Stimulated activated CD8-positive, alpha-beta memory T cell treated with anti-CD3 and anti-CD28 coated beads, Interleukin-12 subunit alpha, Interleukin-12 subunit beta, amount 100 ng/mL, for 1 hour (primary cell): ENCODE measurements around the gene TRMT1.

ENCODE experiments used
- DNase-seq: peaks from one replicate; pipeline ENCODE4 v3.0.0-alpha.2; 2020; ENCODE audit warnings: low read depth

TRMT1 gene

DNA sequence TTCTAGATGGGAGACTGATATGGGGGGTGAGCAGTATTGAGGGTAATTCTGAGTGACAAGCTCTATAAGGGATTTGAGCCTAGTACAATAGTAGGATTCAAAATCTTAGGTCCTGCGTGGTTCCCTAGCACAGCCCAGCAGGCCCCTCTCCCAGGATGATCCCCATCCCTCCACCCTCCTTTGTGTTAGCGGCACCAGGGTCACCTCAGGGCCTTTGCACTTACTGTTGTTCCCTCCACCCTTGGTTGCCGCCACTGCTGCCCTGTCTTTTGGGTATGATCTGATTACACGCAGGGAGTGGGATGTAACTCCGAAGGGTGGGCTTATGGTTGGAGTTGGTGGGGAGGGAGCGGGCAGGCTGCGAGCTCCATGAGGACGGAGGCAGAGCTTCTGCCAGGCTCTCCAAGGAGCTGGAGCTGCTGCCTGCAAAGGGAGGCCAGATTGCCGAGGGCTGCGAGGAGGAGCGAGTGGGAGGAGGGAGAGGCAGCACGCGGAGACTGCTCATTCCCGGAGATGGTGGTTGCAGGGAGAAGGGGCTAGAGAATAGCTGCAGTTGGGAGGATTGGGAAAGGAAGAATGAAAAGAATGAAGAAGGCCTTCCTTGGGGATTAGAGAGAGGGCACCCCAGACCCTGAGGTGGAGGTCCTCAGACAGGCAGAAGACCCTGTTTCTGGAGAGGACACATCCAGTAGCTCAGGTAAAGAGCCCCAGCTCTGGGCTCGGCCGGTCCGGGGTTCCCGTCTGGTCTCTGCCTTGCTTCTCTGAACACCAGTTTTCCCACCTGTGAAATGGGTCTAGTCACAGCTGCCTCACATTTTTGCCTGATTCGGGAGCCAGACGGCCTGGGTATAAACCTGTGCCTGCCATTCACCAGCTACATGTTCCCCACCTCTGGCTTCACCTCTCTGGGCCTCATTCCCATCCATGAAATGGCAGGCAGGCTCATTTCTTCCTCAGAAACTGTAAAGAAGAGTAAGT, 6.7 kb upstream of the TRMT1 start:
- DNase-seq: no peak

DNA sequence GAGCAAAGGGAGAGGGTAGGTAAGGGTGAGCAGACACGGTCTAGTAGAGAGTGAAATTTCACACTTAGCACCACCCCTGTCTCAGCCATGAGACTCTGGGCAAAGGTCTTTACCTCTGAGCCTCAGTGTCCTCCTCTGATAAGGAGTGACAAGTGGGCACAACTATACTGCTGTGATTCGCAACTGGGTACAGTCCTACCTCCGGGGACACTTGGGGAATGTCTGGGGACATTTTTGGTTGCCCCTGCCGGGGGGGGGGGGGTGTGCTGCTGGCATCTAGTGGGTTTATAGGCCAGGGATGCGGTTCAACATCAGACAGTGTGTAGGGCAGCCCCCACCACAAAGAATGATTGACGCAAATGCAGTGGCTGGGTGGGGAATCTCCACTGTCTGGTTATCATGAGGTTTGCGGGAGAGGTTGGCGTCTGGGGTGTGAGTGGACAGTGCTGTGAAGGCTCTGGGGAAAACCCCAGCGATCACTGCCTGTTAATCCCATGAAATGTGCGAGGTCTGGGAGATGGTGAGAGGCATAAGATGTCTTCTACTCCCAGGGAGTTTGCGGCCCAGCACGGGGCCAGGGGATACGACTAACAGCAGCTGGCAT, 5.8 kb upstream of the TRMT1 start:
- no peak for DNase-seq

DNA sequence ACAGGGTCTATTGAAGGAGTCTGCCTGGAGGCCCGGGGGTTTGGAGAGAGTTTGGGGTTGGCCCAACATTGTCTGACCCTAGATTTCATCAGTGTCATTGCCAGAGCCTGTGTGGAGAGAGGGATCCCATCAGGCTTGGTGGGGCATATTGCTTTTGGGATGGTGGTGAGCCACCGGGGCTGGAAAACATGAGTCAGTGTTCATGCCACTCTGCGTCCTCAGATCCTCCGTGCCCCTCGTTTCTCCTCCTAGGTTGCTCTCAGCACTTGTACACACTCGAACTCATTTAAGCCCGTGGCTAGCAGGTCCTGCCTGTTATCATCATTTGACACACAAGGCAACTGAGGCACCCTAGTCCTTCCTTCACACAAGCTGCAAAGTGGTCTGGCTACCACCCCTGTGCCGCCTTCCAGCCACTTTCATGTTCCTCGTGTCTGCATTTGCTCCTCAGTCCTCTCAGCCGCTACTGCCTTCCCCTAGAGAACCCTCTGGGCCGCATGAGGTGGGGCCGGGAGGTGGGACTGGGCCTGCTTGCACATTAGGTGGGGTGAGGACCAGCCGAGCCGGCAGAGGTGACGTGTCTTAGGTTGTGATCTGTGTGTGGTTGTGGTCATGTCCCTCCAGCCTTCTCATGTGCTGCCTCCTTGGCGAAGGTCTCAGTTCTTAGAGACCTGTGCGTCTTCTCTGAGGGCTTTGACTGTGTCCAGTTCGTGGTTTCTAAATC, 5.2 kb upstream of the TRMT1 start:
- no peak for DNase-seq

DNA sequence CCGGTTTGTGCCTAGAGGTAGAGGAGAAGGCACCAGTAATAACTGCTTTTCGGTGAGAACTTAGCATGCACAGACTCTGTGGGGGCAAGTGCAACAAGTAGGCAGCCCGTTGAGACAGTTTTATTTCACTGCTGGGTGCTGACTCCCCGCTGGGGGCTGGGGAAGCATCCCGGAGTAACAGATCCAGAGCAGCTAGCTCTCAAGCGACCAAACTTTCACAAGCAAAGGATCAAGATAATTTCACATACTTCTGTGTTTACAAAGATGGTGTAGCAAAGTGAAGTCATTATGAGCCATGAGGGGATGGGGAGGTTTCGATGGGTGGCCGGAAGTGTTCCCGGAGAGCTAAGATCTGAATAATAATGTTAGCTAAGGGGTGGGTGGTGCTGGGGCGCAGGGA, 4.3 kb upstream of the TRMT1 start:
- no peak for DNase-seq

DNA sequence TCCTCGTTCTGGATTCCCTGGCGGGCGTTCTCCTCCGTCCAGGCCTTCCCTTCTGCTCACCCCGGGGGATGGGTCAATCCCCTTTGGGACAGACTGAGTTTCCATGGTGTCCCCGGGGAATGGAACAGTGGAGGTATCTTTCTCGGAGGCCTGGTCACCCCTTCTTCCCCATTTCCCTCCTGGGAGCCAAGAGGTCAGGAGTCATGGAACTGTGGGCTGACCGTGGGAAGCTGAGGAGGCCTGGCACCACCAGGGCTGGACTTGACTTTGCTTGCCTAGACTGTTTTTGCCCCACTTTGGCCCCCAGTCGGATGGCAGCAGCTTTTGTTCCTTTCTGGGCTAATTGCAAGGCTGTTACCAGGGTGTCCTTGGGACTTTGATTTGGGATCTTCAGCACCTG, 3.5 kb upstream of the TRMT1 start:
- DNase-seq: no peak

DNA sequence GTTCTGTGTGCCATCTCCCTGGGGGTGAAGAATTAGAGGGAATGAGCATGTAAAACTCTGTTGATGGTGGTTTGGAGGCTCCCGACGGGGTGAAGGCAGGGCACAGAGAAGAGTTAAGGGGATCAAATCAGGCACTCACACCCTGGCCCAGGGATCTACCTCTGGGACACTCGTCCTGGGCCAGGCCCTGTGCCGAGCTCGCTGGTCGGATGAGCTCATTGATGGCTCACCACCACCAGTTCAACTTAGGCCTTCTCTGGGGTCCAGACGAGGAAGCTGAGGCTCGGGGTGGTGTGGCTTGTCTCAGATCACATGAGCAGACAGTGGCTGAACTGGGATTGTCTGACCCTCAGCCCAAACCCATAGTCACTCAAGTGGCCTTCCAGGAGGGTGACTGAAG, 3.1 kb upstream of the TRMT1 start:
- DNase-seq: no peak

DNA sequence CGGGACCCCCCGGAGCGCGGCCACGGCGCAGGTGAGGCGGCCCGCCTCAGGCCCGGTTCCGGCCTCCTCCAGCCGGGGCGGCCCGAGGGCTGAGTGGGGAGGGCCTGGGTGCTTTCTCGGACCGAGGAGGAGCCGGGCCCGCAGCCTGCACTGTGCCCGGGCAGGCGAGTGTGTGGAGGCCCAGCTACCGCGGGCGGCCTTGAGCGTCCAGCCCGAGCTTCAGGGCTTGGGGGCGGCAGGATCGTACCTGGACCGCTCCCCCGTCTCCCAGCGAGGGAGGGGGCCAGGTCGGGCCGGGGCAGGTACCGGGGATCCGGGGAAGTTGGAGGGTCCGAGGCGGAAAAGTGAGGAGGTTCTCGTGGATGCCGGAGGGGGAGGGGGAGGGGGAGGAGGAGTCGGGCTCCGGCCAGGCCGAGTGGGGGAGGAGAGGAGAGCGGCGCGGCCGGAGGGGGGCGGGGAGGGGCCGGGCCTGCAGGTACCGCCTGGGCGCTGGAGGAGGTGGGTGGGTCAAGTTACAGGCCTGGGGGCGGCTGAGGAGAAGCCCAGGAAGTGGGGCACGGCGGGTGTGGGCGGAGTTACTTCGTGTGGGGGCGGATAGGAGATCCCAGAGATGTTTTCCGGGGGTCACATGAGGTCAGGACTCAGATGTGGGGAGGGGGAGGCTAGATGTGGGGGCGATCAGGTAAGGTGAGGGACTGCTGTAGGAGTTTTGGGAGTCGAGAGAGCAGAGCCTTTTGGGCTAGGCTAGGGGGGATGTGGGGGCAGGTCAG, 2.1 kb upstream of the TRMT1 start:
- no peak for DNase-seq

DNA sequence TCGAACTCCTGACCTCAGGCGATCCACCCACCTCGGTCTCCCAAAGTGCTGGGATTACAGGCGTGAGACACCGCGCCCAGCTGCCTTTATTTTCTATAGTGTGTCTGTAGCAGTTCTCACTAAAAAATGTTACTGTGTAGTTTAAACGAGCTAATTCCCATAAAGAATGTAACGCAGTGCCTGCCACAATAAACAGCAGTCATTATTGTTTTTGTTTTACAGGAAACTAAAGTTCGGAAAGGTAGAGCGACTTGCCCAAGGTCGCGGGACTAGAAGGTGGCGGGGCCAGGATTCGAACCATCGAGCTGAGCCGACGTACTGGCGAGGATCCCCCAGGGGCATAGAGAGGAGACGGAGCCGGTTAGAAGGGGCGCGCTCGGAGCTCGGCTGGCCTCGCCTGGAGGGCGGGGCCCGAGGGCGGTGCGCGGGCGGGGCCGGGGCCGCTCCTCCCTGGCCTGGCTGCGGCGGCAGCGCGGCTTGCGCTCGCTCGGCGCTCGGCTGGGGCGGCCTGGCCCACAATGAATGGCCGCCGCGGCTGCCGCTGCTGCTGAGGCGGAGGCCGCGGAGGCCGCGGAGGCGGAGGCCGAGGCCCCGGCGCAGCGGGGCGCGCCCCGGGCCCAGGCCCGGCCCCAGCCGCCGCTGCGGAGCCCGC, 1.4 kb upstream of the TRMT1 start, which contains the start of gene NACC1:
TSS of gene NACC1 (plus strand) at position 493 of the 652 bp plus-strand sequence. CDS start 16,944 bp downstream, outside the sequence.
- peak; percentile 72 for DNase-seq

DNA sequence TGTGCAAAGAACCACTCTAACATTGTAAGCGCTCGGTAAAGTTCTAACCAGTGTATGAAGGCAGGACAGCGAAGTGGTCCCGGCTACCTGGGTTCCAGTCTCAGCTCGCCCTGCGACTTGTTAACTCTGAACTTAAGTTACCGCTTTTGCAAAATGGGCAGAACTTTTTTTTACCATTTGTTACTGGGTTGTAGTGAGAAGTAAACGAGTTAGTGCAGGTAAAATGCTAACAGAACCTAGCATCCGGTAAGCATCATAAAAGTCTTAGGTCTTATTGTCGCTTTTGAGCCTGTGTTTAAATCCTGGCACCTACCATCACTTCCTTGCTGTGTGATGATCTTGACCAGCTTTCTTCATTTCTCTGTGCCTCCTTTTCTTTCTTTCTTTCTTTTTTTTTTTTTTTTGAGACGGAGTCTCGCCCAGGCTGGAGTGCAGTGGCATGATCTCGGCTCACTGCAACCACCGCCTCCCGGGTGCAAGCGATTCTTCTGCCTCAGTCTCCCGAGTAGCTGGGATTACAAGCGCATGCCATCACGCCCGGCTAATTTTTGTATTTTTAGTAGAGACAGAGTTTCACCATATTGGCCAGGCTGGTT, 734 bp upstream of the TRMT1 start:
- no peak for DNase-seq

DNA sequence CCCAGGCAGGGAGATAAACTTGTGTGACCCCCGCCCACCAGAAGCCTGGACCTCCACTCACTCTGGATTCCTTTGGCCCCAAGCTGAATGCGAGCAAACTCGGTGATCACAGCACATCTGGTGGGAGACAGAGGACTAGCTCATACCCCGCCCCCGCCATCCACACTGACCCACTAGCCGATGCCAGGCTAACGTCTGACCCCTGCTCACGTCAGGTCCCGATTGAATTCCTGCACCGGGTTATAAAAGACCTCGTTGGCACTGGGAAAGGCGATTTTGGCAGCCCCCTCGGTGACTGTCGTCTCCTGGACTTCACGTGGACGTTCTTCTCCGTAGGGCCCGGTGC, 631 bp downstream of the TRMT1 start:
- no peak for DNase-seq

DNA sequence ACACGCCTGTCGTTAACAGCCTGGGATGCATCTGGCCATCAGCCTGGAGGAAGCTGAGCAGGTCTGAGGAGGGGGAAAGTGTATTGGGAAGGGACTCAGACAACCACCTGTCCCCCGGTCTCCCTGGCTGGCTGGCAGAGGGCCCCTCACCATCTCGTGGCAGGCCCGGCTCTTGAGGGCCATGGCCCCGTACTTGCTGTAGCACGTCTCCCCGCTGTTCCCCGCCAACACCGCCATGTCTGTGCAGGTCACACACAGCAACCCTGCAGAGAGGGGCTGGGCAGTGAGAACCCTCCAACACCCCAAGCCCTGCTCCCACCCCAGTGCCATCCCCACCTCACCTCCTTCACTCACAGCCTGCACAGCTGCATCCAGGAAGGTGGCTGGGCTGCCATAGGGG, 4.0 kb downstream of the TRMT1 start:
- DNase-seq: no peak

DNA sequence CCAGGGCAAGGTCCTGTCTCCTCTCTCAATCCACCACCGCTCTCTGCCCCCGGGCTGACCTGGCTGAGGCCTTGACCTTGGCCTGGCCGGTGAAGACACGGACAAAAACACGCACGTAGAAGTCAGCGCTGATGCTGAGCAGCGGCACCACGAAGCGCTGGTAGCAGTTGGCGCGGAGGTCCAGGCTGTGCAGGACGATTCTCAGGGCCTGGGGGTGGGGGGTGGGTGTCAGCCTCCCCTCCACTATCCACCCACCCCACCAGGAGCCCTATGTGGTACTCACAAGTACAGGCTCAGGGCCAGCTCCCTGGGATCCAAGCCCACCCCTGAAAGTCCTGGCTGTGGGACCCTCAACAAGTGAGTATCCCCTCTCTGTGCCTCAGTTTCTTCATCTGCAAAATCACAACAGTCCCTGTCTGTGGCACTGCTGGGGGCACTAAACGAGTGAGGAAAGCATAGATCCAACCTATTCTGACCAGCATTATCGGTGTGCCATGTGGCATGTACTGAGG, 6.4 kb downstream of the TRMT1 start:
- no peak for DNase-seq

DNA sequence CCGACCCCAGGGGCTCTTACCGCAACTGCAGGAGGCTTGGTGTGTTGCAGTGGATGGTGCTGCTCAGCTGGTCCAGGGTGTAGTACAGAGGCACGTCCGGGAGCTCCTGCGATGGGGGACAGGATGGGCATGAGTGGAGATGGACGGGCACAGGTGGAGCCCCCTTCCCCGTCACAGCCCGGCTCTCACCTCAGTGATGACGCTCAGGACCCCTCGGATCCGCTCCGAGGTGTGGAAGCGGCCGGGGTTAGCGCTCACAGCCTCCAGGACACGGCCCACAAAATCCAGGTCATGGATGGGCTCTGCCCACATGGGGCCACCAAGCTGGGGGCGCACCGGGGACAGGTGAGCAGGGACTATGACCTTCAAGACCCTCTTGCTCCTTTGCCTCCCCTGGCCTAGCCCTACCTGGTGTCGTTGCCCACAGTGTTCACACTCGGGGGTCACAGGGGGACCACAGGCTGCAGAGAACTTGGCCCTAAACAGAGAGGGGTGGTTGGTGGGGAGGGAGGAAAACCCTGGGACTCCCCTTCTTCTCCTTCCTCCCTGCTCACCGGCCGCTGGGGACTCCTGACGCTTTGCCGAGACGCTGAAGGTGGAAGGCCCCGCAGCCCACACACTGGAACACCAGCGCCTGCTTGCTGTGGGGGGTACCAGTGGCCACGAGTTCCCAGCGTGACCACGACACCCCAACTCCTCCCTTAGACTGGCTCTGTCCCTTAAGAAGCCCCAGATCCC, 7.0 kb downstream of the TRMT1 start:
- no peak for DNase-seq

DNA sequence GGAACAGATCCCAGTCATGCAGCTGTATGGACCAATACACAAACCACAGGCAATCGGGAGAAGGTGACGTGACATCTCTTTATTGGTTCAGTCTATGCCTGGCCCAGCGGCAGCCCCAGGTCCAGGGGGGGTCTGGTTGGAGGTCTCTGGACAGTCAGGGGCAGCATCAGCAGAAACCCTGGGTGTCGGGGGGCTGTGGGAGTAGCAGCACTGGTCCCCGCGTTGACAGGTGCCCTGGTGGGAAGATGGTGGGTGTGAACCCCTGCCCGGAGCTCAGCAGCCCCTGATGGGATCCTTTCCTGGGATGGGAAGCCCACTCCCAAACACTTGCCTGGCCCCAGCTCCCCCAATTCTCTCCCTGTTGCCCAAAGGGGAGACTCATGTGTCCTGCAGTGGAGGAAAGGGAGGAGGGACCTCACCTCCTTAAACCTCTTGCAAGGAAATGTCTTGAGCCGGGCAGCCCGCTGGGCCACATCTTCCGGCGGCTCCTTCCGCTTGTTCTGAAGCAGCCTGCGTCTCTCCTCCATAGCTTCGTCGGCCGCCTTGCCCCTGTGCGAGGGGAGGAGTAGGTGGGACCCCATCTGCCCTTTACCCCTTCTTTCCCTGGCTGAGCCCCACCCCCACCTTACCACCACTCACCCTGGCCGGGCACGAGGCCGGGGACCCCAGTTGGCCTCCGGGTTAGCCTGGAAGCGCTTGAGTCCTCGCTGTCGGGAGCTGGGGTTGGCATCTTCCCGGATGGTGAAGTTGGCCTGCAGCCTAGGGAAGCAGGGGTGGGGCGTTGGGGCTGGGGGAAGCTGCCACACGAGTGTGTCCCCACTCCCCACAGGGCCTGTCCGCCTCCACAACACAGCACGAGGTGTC, 11.5 kb downstream of the TRMT1 start:
- no peak for DNase-seq

DNA sequence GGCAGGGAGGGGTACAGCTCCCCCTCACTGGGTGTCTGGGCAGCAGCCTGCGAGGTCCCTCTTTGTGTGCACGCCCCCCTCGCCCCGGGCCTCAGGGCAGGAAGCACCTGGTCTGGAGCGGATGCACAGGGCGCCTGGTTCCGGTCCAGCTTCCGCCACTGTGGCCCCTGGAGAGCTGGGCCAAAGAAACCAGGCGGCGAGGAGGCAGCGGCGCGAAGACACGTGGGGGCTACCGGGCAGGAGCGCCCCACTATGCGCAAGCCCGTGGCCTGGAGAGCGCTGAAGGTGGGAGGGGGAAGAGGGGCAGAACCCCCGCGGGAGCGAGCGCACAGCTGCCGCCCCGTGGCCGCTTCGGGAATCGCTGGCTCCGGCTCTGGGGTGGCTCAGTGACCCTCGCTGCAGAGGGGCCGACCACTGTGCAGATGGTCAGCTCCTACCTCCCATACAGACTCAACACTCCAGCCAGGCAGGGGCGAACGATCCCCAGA, 12.1 kb downstream of the TRMT1 start:
- no peak for DNase-seq

DNA sequence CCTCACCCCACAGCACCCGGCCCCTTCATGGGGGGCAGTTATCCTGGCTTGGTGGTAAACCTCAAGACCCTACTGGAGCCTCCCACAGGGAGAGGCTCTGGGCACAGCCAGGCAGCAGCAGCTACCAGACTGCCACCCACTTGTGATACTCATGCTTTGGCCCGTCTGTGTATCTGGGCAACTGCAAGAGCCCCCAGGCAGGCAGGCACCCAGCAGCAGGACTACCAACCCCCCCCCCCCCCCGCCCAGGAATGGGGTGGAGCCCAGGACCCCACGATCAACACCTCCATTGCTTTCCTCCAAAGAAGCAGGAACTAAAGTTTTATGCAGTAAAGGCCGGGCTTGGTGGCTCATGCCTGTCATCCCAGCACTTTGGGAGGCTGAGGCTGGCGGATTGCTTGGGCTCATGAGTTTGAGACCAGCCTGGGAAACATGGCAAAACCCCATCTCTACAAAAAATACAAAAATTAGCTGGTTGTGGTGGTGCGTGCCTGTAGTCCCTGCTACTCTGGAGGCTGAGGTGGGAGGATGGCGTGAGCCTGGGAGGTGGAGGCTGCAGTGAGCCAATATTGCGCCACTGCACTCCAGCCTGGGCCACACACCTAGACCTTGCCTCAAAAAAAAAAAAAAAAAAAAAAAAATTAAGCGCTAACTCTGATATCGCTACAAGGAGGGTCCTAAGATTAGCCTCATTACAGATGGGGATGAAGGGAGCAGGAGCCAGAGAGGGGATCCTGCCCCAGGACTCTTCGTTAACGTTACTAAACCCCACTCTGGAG, 12.8 kb downstream of the TRMT1 start:
- DNase-seq: no peak

DNA sequence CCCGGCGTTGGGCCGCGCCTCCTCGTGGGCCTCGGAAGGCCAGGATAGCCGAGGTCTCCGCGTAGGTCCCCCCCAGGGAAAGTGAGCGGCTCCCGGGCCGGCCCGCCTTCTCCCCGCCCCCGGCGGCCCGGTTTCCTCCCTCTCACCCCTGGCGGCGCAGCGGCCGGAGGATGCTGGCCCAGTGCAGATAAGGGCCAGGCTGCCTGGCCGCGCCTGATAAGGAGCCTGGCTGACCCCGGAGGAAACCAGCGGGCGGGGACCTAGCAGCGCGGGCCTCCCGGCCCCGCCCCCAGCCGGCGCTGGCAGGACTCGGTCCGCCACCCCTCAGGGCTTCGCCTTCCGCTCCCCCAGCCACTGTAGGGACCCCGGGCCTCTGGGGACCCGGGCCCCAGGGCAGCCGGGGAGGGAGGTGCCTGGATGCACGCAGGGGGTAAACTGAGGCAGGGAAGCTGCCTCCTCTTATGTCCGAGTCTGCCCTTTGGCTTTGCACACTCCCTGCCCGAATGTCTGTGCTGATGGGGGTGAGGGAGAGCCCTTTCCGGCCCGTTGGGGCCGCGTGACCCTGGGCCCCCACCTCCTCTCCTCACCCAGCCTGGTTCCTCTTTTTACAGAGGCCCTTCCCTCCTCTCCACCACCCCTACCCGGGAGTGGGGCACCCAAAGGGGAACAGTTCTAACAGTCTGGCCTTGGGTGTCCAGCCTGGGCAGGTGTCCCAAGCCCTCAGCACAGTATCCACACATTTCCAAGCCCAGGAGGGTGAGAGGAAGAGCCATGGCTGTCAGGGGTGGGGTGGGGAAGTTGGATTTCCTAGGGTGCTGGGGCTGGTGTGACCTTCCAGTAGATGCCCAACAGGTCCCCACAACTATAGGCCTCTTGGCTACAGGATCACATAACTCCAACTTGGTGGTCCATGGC, 13.6 kb downstream of the TRMT1 start, which contains the start of gene LYL1:
TSS of gene LYL1 (minus strand) at position 193 of the 915 bp plus-strand sequence. CDS start 1,687 bp downstream, outside the sequence.
- DNase-seq: no peak
